ENCODE data around the gene GFI1B.

GFI1B gene

DNA sequence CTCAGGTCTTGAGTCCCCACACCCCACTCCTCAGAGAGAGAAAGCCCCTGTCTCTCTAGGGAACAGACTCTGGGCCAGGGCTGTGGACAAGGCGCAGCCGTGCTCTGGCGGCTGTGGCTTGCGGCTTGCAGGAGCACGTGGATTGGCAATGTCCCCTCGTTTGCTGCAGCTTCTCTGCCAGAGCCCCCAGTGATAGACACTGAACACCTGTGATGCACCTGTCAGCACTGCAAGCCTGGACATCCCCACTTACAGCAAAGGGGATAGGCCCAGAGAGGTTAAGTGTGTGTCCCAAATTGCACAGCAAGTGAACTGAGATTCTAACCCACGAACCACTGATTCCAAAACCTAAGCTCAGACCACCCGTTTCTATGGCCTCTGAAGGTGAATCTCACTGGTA lies 7.0 kb downstream of the GFI1B start:
- Histone ChIP-seq H3K27ac (ENCODE audit: insufficient read depth in 1 of 2, low read depth in 1 of 2, low read length in 2 of 2, poor library complexity in 1 of 2, severe bottlenecking in 2 of 2) (peak overlapping the region in 1 of 2 experiments; percentile 46), H3K9me3 (ENCODE audit: control extremely low read depth in 1 of 5, control insufficient read depth in 4 of 5, insufficient read depth in 2 of 5, low read depth in 1 of 5, low read length in 4 of 5) (no peaks in the 10 kb centered on the region), H3K4me1 (ENCODE audit: control extremely low read depth in 1 of 4, control insufficient read depth in 4 of 4, insufficient read depth in 4 of 4, low read length in 3 of 4) (peaks cover 13 to 75% (median 72%) of the 10 kb centered on the region in 4 experiments), H3K27me3 (replicated peaks in 2 of 5; ENCODE audit: control insufficient read depth in 4 of 5, insufficient read depth in 5 of 5, low read length in 4 of 5) (no peaks in the 10 kb centered on the region), H3K4me3 (ENCODE audit: control insufficient read depth in 1 of 7, extremely low read depth in 1 of 7, insufficient read depth in 4 of 7, low read depth in 2 of 7, low read length in 6 of 7) (peak overlapping the region in 2 of 7 experiments; percentile 28 to 49), H3K36me3 (ENCODE audit: control insufficient read depth in 4 of 4, insufficient read depth in 4 of 4, low read length in 3 of 4) (peaks cover 10 to 40% (median 32%) of the 10 kb centered on the region in 4 experiments)
- ChIA-PET POLR2A (interaction anchor here (8.7 kb wide), 1 partner anchor 19 kb away, joined by 78 read pairs; no protein-coding TSS in a partner anchor), CTCF (interaction anchor here (0.8 to 12.4 kb wide), 8 partner anchors 8 to 178 kb away, joined by 3 to 144 read pairs (median 6); no protein-coding TSS in a partner anchor)
- WGBS (ENCODE audit: insufficient coverage), result 63% methylated on average over 7 of the region's 8 CpGs
- DNase-seq, result no peak

DNA sequence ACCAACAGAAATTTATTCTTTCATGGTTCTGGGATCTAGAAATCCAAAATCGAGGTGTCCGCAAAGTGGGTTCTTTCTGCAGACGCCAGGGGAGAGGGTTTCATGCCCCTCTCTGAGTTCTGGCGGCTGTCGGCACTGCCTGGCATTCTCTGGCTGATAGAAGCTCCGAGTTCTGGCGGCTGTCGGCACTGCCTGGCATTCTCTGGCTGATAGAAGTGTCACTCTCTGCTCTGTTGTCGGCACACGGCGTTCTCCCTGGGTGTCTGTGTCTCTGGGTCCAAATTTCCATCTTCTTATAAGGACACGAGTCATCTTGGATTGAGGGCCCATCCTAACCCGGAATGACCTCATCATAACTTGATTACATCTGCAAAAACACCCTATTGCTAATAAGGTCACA lies 7.6 kb downstream of the GFI1B start:
- Histone ChIP-seq H3K4me1 (ENCODE audit: control extremely low read depth in 1 of 4, control insufficient read depth in 4 of 4, insufficient read depth in 4 of 4, low read length in 3 of 4) (peaks cover 15 to 75% (median 72%) of the 10 kb centered on the region in 4 experiments), H3K27ac (ENCODE audit: insufficient read depth in 1 of 2, low read depth in 1 of 2, low read length in 2 of 2, poor library complexity in 1 of 2, severe bottlenecking in 2 of 2) (peak overlapping the region in 1 of 2 experiments; percentile 46), H3K4me3 (ENCODE audit: control insufficient read depth in 1 of 7, extremely low read depth in 1 of 7, insufficient read depth in 4 of 7, low read depth in 2 of 7, low read length in 6 of 7) (peak overlapping the region in 3 of 7 experiments; percentile 2 to 41 (median 15)), H3K36me3 (ENCODE audit: control insufficient read depth in 4 of 4, insufficient read depth in 4 of 4, low read length in 3 of 4) (peaks cover 13 to 46% (median 36%) of the 10 kb centered on the region in 4 experiments), H3K27me3 (replicated peaks in 2 of 5; ENCODE audit: control insufficient read depth in 4 of 5, insufficient read depth in 5 of 5, low read length in 4 of 5) (no peaks in the 10 kb centered on the region), H3K9me3 (ENCODE audit: control extremely low read depth in 1 of 5, control insufficient read depth in 4 of 5, insufficient read depth in 2 of 5, low read depth in 1 of 5, low read length in 4 of 5) (no peaks in the 10 kb centered on the region)
- ChIA-PET CTCF (interaction anchor here (0.8 to 12.4 kb wide), 8 partner anchors 9 to 179 kb away, joined by 3 to 144 read pairs (median 6); no protein-coding TSS in a partner anchor), POLR2A (no interaction called here)
- DNase-seq, result no peak
- WGBS (ENCODE audit: insufficient coverage), result 83% methylated on average over 11 of the region's 13 CpGs

DNA sequence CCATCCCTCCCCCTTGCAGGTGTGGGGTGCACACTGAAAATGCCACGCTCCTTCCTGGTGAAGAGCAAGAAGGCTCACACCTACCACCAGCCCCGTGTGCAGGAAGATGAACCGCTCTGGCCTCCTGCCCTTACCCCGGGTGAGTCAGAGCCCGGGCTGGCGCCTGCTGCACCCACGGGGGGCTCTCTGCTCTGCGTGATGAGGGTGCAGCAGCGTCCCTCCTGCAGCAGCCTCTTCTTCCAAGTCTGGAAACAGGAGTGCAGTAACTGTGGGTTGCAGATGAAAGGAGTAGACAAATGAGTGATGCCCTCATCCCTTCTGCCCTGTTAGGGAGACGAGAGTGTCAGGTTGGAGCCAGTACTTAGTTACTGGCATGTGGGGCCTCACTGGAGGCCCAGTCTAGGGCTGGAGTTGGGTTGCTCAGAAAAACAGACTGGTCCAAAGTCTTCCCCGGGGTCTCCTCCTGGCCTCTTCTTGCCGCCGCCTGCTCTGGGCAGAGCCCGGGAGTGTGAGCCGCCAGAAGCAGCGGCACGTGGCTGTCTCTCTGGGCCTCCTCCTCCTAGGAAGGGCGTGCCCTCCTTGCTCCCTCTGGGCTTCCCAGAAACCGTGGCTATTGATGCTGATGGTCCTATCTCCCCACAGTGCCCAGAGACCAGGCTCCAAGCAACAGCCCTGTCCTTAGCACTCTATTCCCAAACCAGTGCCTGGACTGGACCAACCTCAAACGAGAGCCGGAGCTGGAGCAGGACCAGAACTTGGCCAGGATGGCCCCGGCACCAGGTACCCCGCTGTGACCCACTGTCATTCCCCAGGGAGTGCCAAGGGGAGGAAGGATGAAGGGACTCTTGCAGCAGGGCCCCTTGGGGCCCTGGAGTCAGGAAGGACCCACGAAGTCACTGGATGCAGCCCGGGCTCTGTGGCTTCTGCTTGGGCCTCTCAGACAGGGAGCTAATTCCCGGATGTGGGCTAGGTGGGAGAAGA lies 8.4 kb downstream of the GFI1B start:
- ChIA-PET POLR2A (no interaction called here), CTCF (interaction anchor here (1.0 to 5.9 kb wide), 5 partner anchors 10 to 35 kb away, joined by 3 to 61 read pairs (median 3); no protein-coding TSS in a partner anchor)
- WGBS (ENCODE audit: insufficient coverage), result 45% methylated on average over 19 of the region's 26 CpGs

DNA sequence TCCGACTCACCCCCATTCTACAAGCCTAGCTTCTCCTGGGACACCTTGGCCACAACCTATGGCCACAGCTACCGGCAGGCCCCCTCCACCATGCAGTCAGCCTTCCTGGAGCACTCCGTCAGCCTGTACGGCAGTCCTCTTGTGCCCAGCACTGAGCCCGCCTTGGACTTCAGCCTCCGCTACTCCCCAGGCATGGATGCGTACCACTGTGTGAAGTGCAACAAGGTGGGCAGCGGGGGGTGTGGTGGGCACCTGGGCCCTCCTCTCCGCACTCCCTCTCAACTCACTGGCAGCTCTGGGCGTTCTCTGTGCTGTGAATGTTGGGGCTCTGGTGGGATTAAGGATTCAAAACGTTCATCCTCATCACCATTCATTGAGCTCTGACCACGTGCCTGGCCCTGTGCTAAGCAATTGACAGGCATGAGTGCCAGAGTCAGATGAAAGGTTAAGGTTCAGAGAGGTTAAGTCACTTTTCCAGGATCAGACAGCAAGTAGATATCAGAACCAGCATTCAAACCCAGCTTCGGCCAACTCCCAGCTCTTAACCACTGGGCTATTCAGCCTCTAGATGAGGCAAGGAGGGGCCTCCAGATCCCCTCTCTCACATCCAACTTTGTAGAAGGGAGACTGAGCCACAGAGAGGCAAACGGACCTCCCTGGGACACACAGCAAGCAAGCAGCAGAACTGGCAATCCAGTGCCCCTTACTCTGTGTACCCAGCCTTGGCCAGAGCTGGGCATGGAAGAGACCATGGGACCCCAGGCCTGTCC lies 9.9 kb downstream of the GFI1B start:
- Histone ChIP-seq H3K9me3 (ENCODE audit: control extremely low read depth in 1 of 5, control insufficient read depth in 4 of 5, insufficient read depth in 2 of 5, low read depth in 1 of 5, low read length in 4 of 5) (no peaks in the 10 kb centered on the region), H3K27ac (ENCODE audit: insufficient read depth in 1 of 2, low read depth in 1 of 2, low read length in 2 of 2, poor library complexity in 1 of 2, severe bottlenecking in 2 of 2) (no peak overlapping the region), H3K36me3 (ENCODE audit: control insufficient read depth in 4 of 4, insufficient read depth in 4 of 4, low read length in 3 of 4) (peaks cover 14 to 65% (median 46%) of the 10 kb centered on the region in 4 experiments), H3K4me1 (ENCODE audit: control extremely low read depth in 1 of 4, control insufficient read depth in 4 of 4, insufficient read depth in 4 of 4, low read length in 3 of 4) (peaks cover 17 to 77% (median 72%) of the 10 kb centered on the region in 4 experiments), H3K4me3 (ENCODE audit: control insufficient read depth in 1 of 7, extremely low read depth in 1 of 7, insufficient read depth in 4 of 7, low read depth in 2 of 7, low read length in 6 of 7) (no peak overlapping the region), H3K27me3 (replicated peaks in 2 of 5; ENCODE audit: control insufficient read depth in 4 of 5, insufficient read depth in 5 of 5, low read length in 4 of 5) (no peaks in the 10 kb centered on the region)
- ChIA-PET CTCF (interaction anchor here (0.9 to 1.8 kb wide), 4 partner anchors 10 to 34 kb away, joined by 3 to 9 read pairs (median 4); no protein-coding TSS in a partner anchor), POLR2A (no interaction called here)
- WGBS (ENCODE audit: insufficient coverage), result 95% methylated on average over 13 of the region's 14 CpGs
- no peak for DNase-seq

More for the DNA sequence above, 8.4 kb downstream of the GFI1B start:
- peaks cover 20 to 77% (median 73%) of the 10 kb centered on the region in 4 experiments for H3K4me1 ChIP-seq (ENCODE audit: control extremely low read depth in 1 of 4, control insufficient read depth in 4 of 4, insufficient read depth in 4 of 4, low read length in 3 of 4)
- peak in 2 of 3 donors; percentile 52 to 68 for DNase-seq
- H3K27ac ChIP-seq (ENCODE audit: insufficient read depth in 1 of 2, low read depth in 1 of 2, low read length in 2 of 2, poor library complexity in 1 of 2, severe bottlenecking in 2 of 2), result peak overlapping the region in 1 of 2 experiments; percentile 60
- H3K9me3 ChIP-seq (ENCODE audit: control extremely low read depth in 1 of 5, control insufficient read depth in 4 of 5, insufficient read depth in 2 of 5, low read depth in 1 of 5, low read length in 4 of 5), result no peaks in the 10 kb centered on the region
- H3K4me3 ChIP-seq (ENCODE audit: control insufficient read depth in 1 of 7, extremely low read depth in 1 of 7, insufficient read depth in 4 of 7, low read depth in 2 of 7, low read length in 6 of 7), result peak overlapping the region in 3 of 7 experiments; percentile 16 to 41 (median 17)
- H3K27me3 ChIP-seq (replicated peaks in 2 of 5; ENCODE audit: control insufficient read depth in 4 of 5, insufficient read depth in 5 of 5, low read length in 4 of 5), result no peaks in the 10 kb centered on the region
- peaks cover 14 to 51% (median 38%) of the 10 kb centered on the region in 4 experiments for H3K36me3 ChIP-seq (ENCODE audit: control insufficient read depth in 4 of 4, insufficient read depth in 4 of 4, low read length in 3 of 4)

DNA sequence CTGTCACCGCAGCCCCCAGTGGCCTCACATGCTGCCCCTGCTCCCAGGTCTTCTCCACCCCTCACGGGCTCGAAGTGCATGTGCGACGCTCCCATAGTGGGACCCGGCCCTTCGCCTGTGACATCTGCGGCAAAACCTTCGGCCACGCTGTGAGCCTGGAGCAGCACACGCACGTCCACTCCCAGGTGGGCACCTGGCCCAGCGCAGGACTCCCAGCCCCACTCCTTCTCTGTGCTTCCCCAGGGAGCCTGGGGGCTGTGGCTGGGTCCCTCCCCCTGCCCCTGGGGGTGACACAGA lies 10.5 kb downstream of the GFI1B start:
- CTCF ChIA-PET, result interaction anchor here (0.9 to 1.8 kb wide), 3 partner anchors 10 to 15 kb away, joined by 3 to 9 read pairs (median 6); no protein-coding TSS in a partner anchor

DNA sequence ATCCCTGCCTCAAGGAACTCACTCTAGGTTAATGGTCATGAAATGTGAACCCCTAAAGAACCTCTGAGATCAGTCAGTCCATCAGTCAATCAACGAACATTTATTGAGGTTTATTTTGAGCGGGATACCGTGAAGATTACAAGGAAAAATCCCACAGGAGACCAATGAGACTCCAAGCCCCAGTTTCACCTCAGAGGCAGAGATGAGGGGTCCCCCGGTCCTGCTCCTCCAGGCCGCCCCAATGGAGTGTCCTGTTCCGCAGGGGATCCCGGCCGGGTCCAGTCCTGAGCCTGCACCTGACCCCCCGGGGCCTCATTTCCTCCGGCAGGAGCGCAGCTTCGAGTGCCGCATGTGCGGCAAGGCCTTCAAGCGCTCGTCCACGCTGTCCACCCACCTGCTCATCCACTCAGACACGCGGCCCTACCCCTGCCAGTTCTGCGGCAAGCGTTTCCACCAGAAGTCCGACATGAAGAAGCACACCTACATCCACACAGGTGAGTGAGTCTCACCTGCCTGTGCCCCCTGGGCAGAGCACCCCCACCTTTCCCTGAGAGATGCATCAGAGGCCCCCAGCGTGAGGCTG lies 11.0 kb downstream of the GFI1B start:
- Histone ChIP-seq H3K4me3 (ENCODE audit: control insufficient read depth in 1 of 7, extremely low read depth in 1 of 7, insufficient read depth in 4 of 7, low read depth in 2 of 7, low read length in 6 of 7) (no peak overlapping the region), H3K36me3 (ENCODE audit: control insufficient read depth in 4 of 4, insufficient read depth in 4 of 4, low read length in 3 of 4) (peaks cover 14 to 64% (median 50%) of the 10 kb centered on the region in 4 experiments), H3K9me3 (ENCODE audit: control extremely low read depth in 1 of 5, control insufficient read depth in 4 of 5, insufficient read depth in 2 of 5, low read depth in 1 of 5, low read length in 4 of 5) (no peaks in the 10 kb centered on the region), H3K4me1 (ENCODE audit: control extremely low read depth in 1 of 4, control insufficient read depth in 4 of 4, insufficient read depth in 4 of 4, low read length in 3 of 4) (peaks cover 17 to 77% (median 72%) of the 10 kb centered on the region in 4 experiments), H3K27ac (ENCODE audit: insufficient read depth in 1 of 2, low read depth in 1 of 2, low read length in 2 of 2, poor library complexity in 1 of 2, severe bottlenecking in 2 of 2) (no peak overlapping the region), H3K27me3 (replicated peaks in 2 of 5; ENCODE audit: control insufficient read depth in 4 of 5, insufficient read depth in 5 of 5, low read length in 4 of 5) (no peaks in the 10 kb centered on the region)
- DNase-seq, result no peak
- CTCF ChIA-PET, result interaction anchor here (1.6 kb wide), 1 partner anchor 13 kb away, joined by 6 read pairs; no protein-coding TSS in a partner anchor
- WGBS (ENCODE audit: insufficient coverage), result 98% methylated on average over 23 of the region's 23 CpGs
- POLR2A ChIA-PET, result no interaction called here

More for the DNA sequence above, 10.5 kb downstream of the GFI1B start:
- Histone ChIP-seq H3K4me1 (ENCODE audit: control extremely low read depth in 1 of 4, control insufficient read depth in 4 of 4, insufficient read depth in 4 of 4, low read length in 3 of 4) (peaks cover 20 to 77% (median 72%) of the 10 kb centered on the region in 4 experiments), H3K9me3 (ENCODE audit: control extremely low read depth in 1 of 5, control insufficient read depth in 4 of 5, insufficient read depth in 2 of 5, low read depth in 1 of 5, low read length in 4 of 5) (no peaks in the 10 kb centered on the region), H3K27ac (ENCODE audit: insufficient read depth in 1 of 2, low read depth in 1 of 2, low read length in 2 of 2, poor library complexity in 1 of 2, severe bottlenecking in 2 of 2) (no peak overlapping the region), H3K27me3 (replicated peaks in 2 of 5; ENCODE audit: control insufficient read depth in 4 of 5, insufficient read depth in 5 of 5, low read length in 4 of 5) (no peaks in the 10 kb centered on the region), H3K36me3 (ENCODE audit: control insufficient read depth in 4 of 4, insufficient read depth in 4 of 4, low read length in 3 of 4) (peaks cover 14 to 64% (median 50%) of the 10 kb centered on the region in 4 experiments), H3K4me3 (ENCODE audit: control insufficient read depth in 1 of 7, extremely low read depth in 1 of 7, insufficient read depth in 4 of 7, low read depth in 2 of 7, low read length in 6 of 7) (no peak overlapping the region)
- 97% methylated on average over 9 of the region's 13 CpGs for WGBS (ENCODE audit: insufficient coverage)
- no peak for DNase-seq
- POLR2A ChIA-PET, result no interaction called here

All from common myeloid progenitor, CD34-positive (primary cell).